Common myeloid progenitor, CD34-positive (primary cell): Measurements from ENCODE around the gene KRT75. TPM values are rescaled to one million over a fixed set of nuclear protein-coding genes. Genes with fewer than 3 reads are reported as not detected.

Source experiments
- CTCF ChIA-PET: fragments of 350-600 bp; sonication (Branson Sonifier 250); formaldehyde crosslinking; loops from one replicate; lab custom pipeline; 2021; ENCODE audit warnings: antibody characterized with exemption; lab: Charles Lee
- POLR2A ChIA-PET: fragments of 350-600 bp; sonication (Branson Sonifier 250); formaldehyde crosslinking; loops from one replicate; lab custom pipeline; 2021; ENCODE audit warnings: antibody characterized with exemption; lab: Charles Lee
- DNase-seq, 3 donors: peaks; one replicate each; pipeline versions ENCODE4 v3.0.0 to v3.0.0-alpha.2; 2013
- H3K27ac ChIP-seq, 2 experiments: 1 replicate in 1 of 2; 2 replicates in 1 of 2; pipeline ENCODE4 v1.7.0; 2013; ENCODE audit warnings: inconsistent platforms in 2 of 2, low read length in 2 of 2, mild to moderate bottlenecking in 2 of 2, low read depth in 1 of 2, moderate library complexity in 1 of 2; ENCODE audit not compliant: severe bottlenecking in 2 of 2, insufficient read depth in 1 of 2, poor library complexity in 1 of 2
- H3K27me3 ChIP-seq, 5 experiments: replicated peaks in 2 of 5; 1 replicate in 3 of 5; 2 replicates in 2 of 5; pipeline versions ENCODE4 v1.6.1 to v1.7.0; 2013; ENCODE audit warnings: low read length in 4 of 5, mild to moderate bottlenecking in 2 of 5, moderate library complexity in 2 of 5, inconsistent platforms in 1 of 5; ENCODE audit not compliant: insufficient read depth in 5 of 5, control insufficient read depth in 4 of 5
- H3K36me3 ChIP-seq, 4 experiments: 1 replicate in 2 of 4; 2 replicates in 2 of 4; pipeline versions ENCODE4 v1.6.1 to v1.7.0; 2013; ENCODE audit warnings: low read length in 3 of 4, control low read depth in 1 of 4, mild to moderate bottlenecking in 1 of 4; ENCODE audit not compliant: control insufficient read depth in 4 of 4, insufficient read depth in 4 of 4
- H3K4me1 ChIP-seq, 4 experiments: 1 replicate in 3 of 4; 2 replicates in 1 of 4; pipeline versions ENCODE4 v1.6.1 to v1.7.1; 2013; ENCODE audit warnings: low read length in 3 of 4, mild to moderate bottlenecking in 3 of 4, control low read depth in 1 of 4, inconsistent platforms in 1 of 4, moderate library complexity in 1 of 4; ENCODE audit not compliant: control insufficient read depth in 4 of 4, insufficient read depth in 4 of 4; ENCODE audit errors: control extremely low read depth in 1 of 4
- H3K4me3 ChIP-seq, 7 experiments: 1 replicate in 4 of 7; 2 replicates in 3 of 7; pipeline versions ENCODE4 v1.5.1 to v1.7.0; 2013; ENCODE audit warnings: mild to moderate bottlenecking in 7 of 7, low read length in 6 of 7, moderate library complexity in 6 of 7, inconsistent platforms in 2 of 7, low read depth in 2 of 7, control low read depth in 1 of 7; ENCODE audit not compliant: insufficient read depth in 4 of 7, control insufficient read depth in 1 of 7; ENCODE audit errors: extremely low read depth in 1 of 7
- H3K9me3 ChIP-seq, 5 experiments: 1 replicate in 4 of 5; 2 replicates in 1 of 5; pipeline versions ENCODE4 v1.6.1 to v1.7.1; 2013; ENCODE audit warnings: low read length in 4 of 5, mild to moderate bottlenecking in 2 of 5, inconsistent platforms in 1 of 5, low read depth in 1 of 5, moderate library complexity in 1 of 5; ENCODE audit not compliant: control insufficient read depth in 4 of 5, insufficient read depth in 2 of 5; ENCODE audit errors: control extremely low read depth in 1 of 5
- WGBS: methylation state at CpG from one replicate; pipeline ENCODE4 v1.1.5; 2013; ENCODE audit not compliant: insufficient coverage; 5-methylcytosine and 5-hydroxymethylcytosine counted together
- polyA plus RNA-seq: library from polyadenylated mRNA; unstranded; fragments of 120-200 nt; gene quantifications from one replicate; pipeline ENCODE4 v1.2.1, GENCODE V29; 2013

The KRT75 gene
- polyA plus RNA-seq: not detected

DNA sequence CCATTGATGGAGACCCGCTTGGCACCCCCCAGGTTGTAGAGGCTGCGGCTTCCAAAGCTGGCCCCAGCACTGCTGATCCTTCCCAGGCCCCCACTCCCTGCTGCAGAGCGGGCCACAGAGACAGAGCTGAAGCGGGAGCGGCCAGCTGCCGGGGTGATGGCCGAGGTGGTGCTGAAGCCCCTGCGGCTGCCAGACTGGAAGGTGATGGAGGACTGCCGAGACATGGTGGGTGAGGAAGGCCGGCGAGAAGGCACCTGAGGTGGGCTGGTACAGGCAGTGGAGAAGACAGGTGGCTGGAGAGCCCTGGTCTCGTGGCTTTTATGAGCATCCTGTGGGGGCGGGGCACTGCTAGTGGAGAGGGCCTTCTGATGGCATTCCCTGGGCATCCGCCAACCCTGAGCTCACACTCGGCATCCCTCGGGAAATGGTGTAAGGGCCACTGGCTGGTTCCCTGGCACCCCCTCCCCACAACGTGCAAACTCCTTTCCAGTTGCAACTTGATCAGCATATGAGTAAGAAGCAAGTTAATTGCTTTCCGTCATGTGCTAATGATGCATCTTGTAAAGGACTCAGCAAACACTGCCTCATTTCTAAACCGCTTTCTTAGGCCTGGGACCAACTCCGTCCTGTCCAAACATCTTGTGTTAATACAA, at the start of gene KRT75:
TSS of gene KRT75 (minus strand) at position 291 of the 653 bp plus-strand sequence. CDS start at position 224, 67 bp downstream.
- POLR2A ChIA-PET: no interaction called here
- CTCF ChIA-PET: no interaction called here
- peaks cover 0 to 36% (median 11%) of the 10 kb centered on the region in 5 experiments for H3K27me3 ChIP-seq

DNA sequence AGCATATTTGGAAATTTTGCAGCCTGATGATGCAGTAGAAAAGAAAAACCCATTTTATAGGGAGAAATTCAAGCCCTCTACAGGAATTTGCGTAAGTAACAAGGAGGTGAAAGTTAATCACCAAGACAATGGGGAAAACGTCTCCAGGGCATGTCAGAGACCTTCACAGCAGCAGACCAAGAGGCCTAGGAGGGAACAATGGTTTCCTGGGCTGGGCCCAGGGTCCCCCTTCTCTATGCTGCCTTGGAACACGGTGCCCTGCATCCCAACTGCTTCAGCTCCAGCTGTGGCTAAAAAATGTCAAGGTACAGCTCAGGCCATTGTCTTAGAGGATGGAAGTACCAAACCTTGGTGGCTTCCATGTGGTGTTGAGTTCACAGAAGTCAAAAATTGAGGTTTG, 45.9 kb upstream of the KRT75 start:
- 59% methylated on average over 2 of the region's 3 CpGs for WGBS
- Histone ChIP-seq H3K9me3 (peaks cover 0 to 10% (median 4%) of the 10 kb centered on the region in 5 experiments), H3K27me3 (peaks cover 0 to 2% (median 0%) of the 10 kb centered on the region in 5 experiments), H3K36me3 (no peaks in the 10 kb centered on the region), H3K4me3 (no peak overlapping the region), H3K4me1 (no peaks in the 10 kb centered on the region), H3K27ac (no peak overlapping the region)
- DNase-seq: no peak
- CTCF ChIA-PET: no interaction called here
- POLR2A ChIA-PET: no interaction called here

More for the DNA sequence above, at the start of gene KRT75:
- H3K4me1 ChIP-seq: no peaks in the 10 kb centered on the region
- WGBS: 92% methylated on average over 20 of the region's 20 CpGs
- H3K9me3 ChIP-seq: no peaks in the 10 kb centered on the region
- H3K27ac ChIP-seq: no peak within 1 kb of the TSS
- no peak within 1 kb of the TSS for H3K4me3 ChIP-seq
- no peaks in the 10 kb centered on the region for H3K36me3 ChIP-seq
- no peak for DNase-seq

DNA sequence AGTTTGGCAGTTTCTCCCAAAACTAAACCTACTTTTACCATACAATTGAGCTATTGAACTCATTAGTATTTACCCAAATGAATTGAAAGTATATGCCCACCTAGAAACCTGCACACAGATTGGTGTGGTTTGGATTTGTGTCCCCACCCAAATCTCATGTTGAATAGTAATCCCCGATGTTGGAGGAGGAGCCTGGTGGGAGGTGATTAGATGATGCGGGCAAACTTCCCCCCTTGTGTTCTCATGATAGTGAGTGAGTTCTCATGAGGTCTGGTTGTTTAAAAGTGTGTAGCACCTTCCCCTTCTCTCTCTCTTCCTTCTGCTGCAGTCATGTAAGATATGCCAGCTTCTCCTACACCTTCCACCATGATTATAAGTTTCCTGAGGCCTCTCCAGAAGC, 43.5 kb upstream of the KRT75 start:
- DNase-seq: no peak
- Histone ChIP-seq H3K4me3 (no peak overlapping the region), H3K27me3 (peaks cover 0 to 2% (median 0%) of the 10 kb centered on the region in 5 experiments), H3K27ac (no peak overlapping the region), H3K4me1 (no peaks in the 10 kb centered on the region), H3K9me3 (peaks cover 0 to 6% (median 1%) of the 10 kb centered on the region in 5 experiments), H3K36me3 (no peaks in the 10 kb centered on the region)
- no CpG with 5 or more reads among the region's 2 CpGs for WGBS
- POLR2A ChIA-PET: interaction anchor here (0.7 kb wide), 1 partner anchor 229 kb away, joined by 3 read pairs; no protein-coding TSS in a partner anchor
- CTCF ChIA-PET: no interaction called here

GRCh38 chr12:52474212-52474611, 40.0 kb upstream of the KRT75 start:
- ChIA-PET POLR2A (no interaction called here), CTCF (no interaction called here)
- Histone ChIP-seq H3K4me3 (no peak overlapping the region), H3K36me3 (no peaks in the 10 kb centered on the region), H3K27ac (no peak overlapping the region), H3K4me1 (no peaks in the 10 kb centered on the region), H3K9me3 (peaks cover 0 to 6% (median 0%) of the 10 kb centered on the region in 5 experiments), H3K27me3 (peaks cover 0 to 4% (median 0%) of the 10 kb centered on the region in 5 experiments)
- no peak for DNase-seq
- WGBS: no CpG with 5 or more reads among the region's 2 CpGs

- peaks cover 0 to 4% (median 0%) of the 10 kb centered on the region in 5 experiments for H3K27me3 ChIP-seq
These were observed 39.6 kb upstream of the KRT75 start, which contains the start of gene KRT6C for GRCh38 chr12:52473768-52474167. KRT6C (minus strand) TSS chr12:52473805; CDS start chr12:52473737, 68 bp downstream.

DNA sequence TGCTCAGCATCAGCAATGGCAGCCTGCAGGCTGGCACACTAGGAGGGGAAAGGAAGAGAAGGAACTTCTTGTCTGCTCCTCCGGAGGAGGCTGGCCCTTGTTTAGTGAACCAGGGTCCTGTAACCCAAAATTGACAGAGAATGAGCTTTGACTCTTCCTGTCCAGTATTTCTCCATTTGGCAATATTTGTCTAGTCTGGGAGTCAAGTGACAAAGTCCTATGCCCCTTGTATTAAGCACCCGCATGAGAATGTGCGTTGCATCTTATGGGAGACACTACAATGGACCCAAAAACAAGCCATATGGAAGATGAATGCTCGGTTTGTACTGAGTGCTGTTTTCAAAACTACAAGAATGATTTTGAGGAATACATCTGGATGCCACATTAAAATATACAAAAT, 35.7 kb upstream of the KRT75 start:
- Histone ChIP-seq H3K27me3 (peaks cover 0 to 4% (median 0%) of the 10 kb centered on the region in 5 experiments), H3K9me3 (no peaks in the 10 kb centered on the region), H3K4me3 (no peak overlapping the region), H3K36me3 (no peaks in the 10 kb centered on the region), H3K4me1 (no peaks in the 10 kb centered on the region), H3K27ac (no peak overlapping the region)
- ChIA-PET POLR2A (no interaction called here), CTCF (no interaction called here)
- no peak for DNase-seq
- WGBS: 100% methylated on average over 1 of the region's 4 CpGs

More at GRCh38 chr12:52473768-52474167, 39.6 kb upstream of the KRT75 start, which contains the start of gene KRT6C:
- no peaks in the 10 kb centered on the region for H3K36me3 ChIP-seq
- POLR2A ChIA-PET: no interaction called here
- no peak for DNase-seq
- WGBS: 86% methylated on average over 3 of the region's 4 CpGs
- peaks cover 0 to 6% (median 0%) of the 10 kb centered on the region in 5 experiments for H3K9me3 ChIP-seq
- H3K27ac ChIP-seq: no peak within 1 kb of the TSS
- no peaks in the 10 kb centered on the region for H3K4me1 ChIP-seq
- no peak within 1 kb of the TSS for H3K4me3 ChIP-seq
- CTCF ChIA-PET: no interaction called here

GRCh38 chr12:52464897-52465296, 30.7 kb upstream of the KRT75 start:
- POLR2A ChIA-PET: no interaction called here
- Histone ChIP-seq H3K27ac (no peak overlapping the region), H3K4me1 (no peaks in the 10 kb centered on the region), H3K9me3 (no peaks in the 10 kb centered on the region), H3K36me3 (no peaks in the 10 kb centered on the region), H3K27me3 (peaks cover 0 to 7% (median 3%) of the 10 kb centered on the region in 5 experiments), H3K4me3 (no peak overlapping the region)
- CTCF ChIA-PET: no interaction called here
- DNase-seq: no peak
- 44% methylated on average over 2 of the region's 2 CpGs for WGBS
